Measurements from ENCODE around the gene IGSF9. TPM values are rescaled to one million over a fixed set of nuclear protein-coding genes. Genes with fewer than 3 reads are reported as not detected.

Gene IGSF9
- total RNA-seq, 1 donor from 2014 or later, result 2.1 TPM

GRCh38 chr1:159978107-159978398 is 32.6 kb upstream of the IGSF9 start:
- no peak overlapping the region for H3K4me3 ChIP-seq (ENCODE audit: insufficient read depth, low read depth, low read length)
- no peak overlapping the region for H3K9ac ChIP-seq (ENCODE audit: low read length)
- TF ChIP-seq EZH2 (IDR thresholded peaks at IDR 0.05; ENCODE audit: insufficient read depth, low read length) (no peak), CTCF (IDR thresholded peaks at IDR 0.05; ENCODE audit: insufficient read depth, low read depth, low read length) (no peak)
- H3K36me3 ChIP-seq (ENCODE audit: insufficient read depth, low read length), result no peaks in the 10 kb centered on the region
- H3K4me1 Mint-ChIP-seq (ENCODE audit: low read depth, unreplicated experiment), result no peaks in the 10 kb centered on the region
- no peak overlapping the region for H3K27ac ChIP-seq (ENCODE audit: low read depth, low read length)
- FAIRE-seq (no peak), DNase-seq (ENCODE audit: low read depth) (no peak)
- peaks cover 45% of the 10 kb centered on the region for H3K27me3 Mint-ChIP-seq (ENCODE audit: low read depth, unreplicated experiment)
- H3K4me2 ChIP-seq (ENCODE audit: low read length), result no peak overlapping the region
- H3K79me2 ChIP-seq (ENCODE audit: insufficient read depth, low read length), result no peaks in the 10 kb centered on the region
- H3K27me3 ChIP-seq (ENCODE audit: insufficient read depth, low read length), result peaks cover 17% of the 10 kb centered on the region
- H3K9me3 ChIP-seq (ENCODE audit: insufficient read depth, low read depth, low read length), result no peaks in the 10 kb centered on the region
- no peak overlapping the region for H3K4me3 Mint-ChIP-seq (ENCODE audit: unreplicated experiment)
- H3K27ac Mint-ChIP-seq (ENCODE audit: unreplicated experiment), result no peak overlapping the region
- no peaks in the 10 kb centered on the region for H3K36me3 Mint-ChIP-seq (ENCODE audit: low read depth, unreplicated experiment)
- H2AFZ ChIP-seq (ENCODE audit: low read depth, low read length), result no peak overlapping the region
- no peaks in the 10 kb centered on the region for H3K4me1 ChIP-seq (ENCODE audit: insufficient read depth, low read length)
- H3K9me3 Mint-ChIP-seq (ENCODE audit: unreplicated experiment), result no peaks in the 10 kb centered on the region
- H4K20me1 ChIP-seq (ENCODE audit: insufficient read depth, low read length), result no peaks in the 10 kb centered on the region

GRCh38 chr1:159977364-159978106 is 32.1 kb upstream of the IGSF9 start:
- H2AFZ ChIP-seq (ENCODE audit: low read depth, low read length), result no peak overlapping the region
- H3K4me3 Mint-ChIP-seq (ENCODE audit: unreplicated experiment), result no peak overlapping the region

More at GRCh38 chr1:159977364-159978106, 32.1 kb upstream of the IGSF9 start:
- Mint-ChIP-seq H3K4me1 (ENCODE audit: low read depth, unreplicated experiment) (no peaks in the 10 kb centered on the region), H3K27ac (ENCODE audit: unreplicated experiment) (no peak overlapping the region), H3K36me3 (ENCODE audit: low read depth, unreplicated experiment) (no peaks in the 10 kb centered on the region), H3K27me3 (ENCODE audit: low read depth, unreplicated experiment) (peaks cover 43% of the 10 kb centered on the region), H3K9me3 (ENCODE audit: unreplicated experiment) (no peaks in the 10 kb centered on the region)
- no peak overlapping the region for H3K4me2 ChIP-seq (ENCODE audit: low read length)
- FAIRE-seq (no peak), DNase-seq (ENCODE audit: low read depth) (no peak)
- TF ChIP-seq EZH2 (IDR thresholded peaks at IDR 0.05; ENCODE audit: insufficient read depth, low read length) (no peak), CTCF (IDR thresholded peaks at IDR 0.05; ENCODE audit: insufficient read depth, low read depth, low read length) (no peak)
- H3K4me3 ChIP-seq (ENCODE audit: insufficient read depth, low read depth, low read length), result no peak overlapping the region
- no peaks in the 10 kb centered on the region for H3K9me3 ChIP-seq (ENCODE audit: insufficient read depth, low read depth, low read length)
- no peak overlapping the region for H3K9ac ChIP-seq (ENCODE audit: low read length)
- peaks cover 16% of the 10 kb centered on the region for H3K27me3 ChIP-seq (ENCODE audit: insufficient read depth, low read length)
- no peaks in the 10 kb centered on the region for H3K36me3 ChIP-seq (ENCODE audit: insufficient read depth, low read length)
- no peaks in the 10 kb centered on the region for H4K20me1 ChIP-seq (ENCODE audit: insufficient read depth, low read length)
- no peaks in the 10 kb centered on the region for H3K4me1 ChIP-seq (ENCODE audit: insufficient read depth, low read length)
- H3K27ac ChIP-seq (ENCODE audit: low read depth, low read length), result no peak overlapping the region
- H3K79me2 ChIP-seq (ENCODE audit: insufficient read depth, low read length), result no peaks in the 10 kb centered on the region
